Esophagus muscularis mucosa (tissue), 4 donors: ENCODE results near the gene METRNL. TPM values are rescaled to one million over a fixed set of nuclear protein-coding genes. Genes with fewer than 3 reads are reported as not detected.
A peak's percentile ranks its signal among the peaks of the same experiment; 100 is the strongest.

ENCODE experiments used
- DNase-seq: peaks from one replicate; pipeline ENCODE4 v3.0.0-alpha.2; 2017; ENCODE audit errors: extremely low spot score
- H3K27ac ChIP-seq, 4 donors: fragments of 200-600 bp; sonication (generic); replicated peaks in 1 of 4; 1 replicate in 3 of 4; 2 replicates in 1 of 4; pipeline ENCODE4 v1.5.1; 2016 to 2019; ENCODE audit warnings: mild to moderate bottlenecking in 1 of 4
- H3K27me3 ChIP-seq, 4 donors: fragments of 200-600 bp; sonication (generic); one replicate each; pipeline versions ENCODE4 v1.5.1 to v1.6.0; 2016 to 2019
- H3K36me3 ChIP-seq, 4 donors: fragments of 200-600 bp; sonication (generic); one replicate each; pipeline ENCODE4 v1.5.1; 2016 to 2019
- H3K4me1 ChIP-seq, 4 donors: fragments of 200-600 bp; sonication (generic); one replicate each; pipeline ENCODE4 v1.5.1; 2016 to 2019
- H3K4me3 ChIP-seq, 4 donors: fragments of 200-600 bp; sonication (generic); 1 replicate in 2 of 4; 2 replicates in 2 of 4; pipeline ENCODE4 v1.5.1; 2016 to 2019; ENCODE audit warnings: mild to moderate bottlenecking in 4 of 4, moderate library complexity in 1 of 4
- H3K9me3 ChIP-seq, 4 donors: fragments of 200-600 bp; sonication (generic); 1 replicate in 3 of 4; 2 replicates in 1 of 4; pipeline ENCODE4 v1.5.1; 2016 to 2019
- EP300 ChIP-seq: sonication (generic); formaldehyde crosslinking; IDR thresholded peaks from one replicate; pipeline ENCODE4 v1.6.1; 2017; ENCODE audit warnings: antibody characterized with exemption
- POLR2A ChIP-seq: fragments of 450-650 bp; IDR thresholded peaks from one replicate; pipeline ENCODE4 v1.6.1; 2017; ENCODE audit warnings: antibody characterized with exemption, moderate library complexity, mild to moderate bottlenecking, low read depth
- POLR2AphosphoS5 ChIP-seq, 2 donors: sonication (generic); formaldehyde crosslinking; IDR thresholded peaks; one replicate each; pipeline ENCODE4 v1.6.1; 2017; ENCODE audit warnings: antibody characterized with exemption in 2 of 2
- WGBS: methylation state at CpG from one replicate; pipeline ENCODE4 v1.1.5; 2018; 5-methylcytosine and 5-hydroxymethylcytosine counted together
- intact Hi-C: fragments of 100-400 bp; cut with DNase I; formaldehyde crosslinking; loops from one replicate; pipeline ENCODE4 v1.15.1; 2023
- total RNA-seq, 4 donors: library from RNA; depleted of rRNA; stranded (reverse); fragments of >200 nt; gene quantifications; one replicate each; pipeline versions ENCODE4 v1.1.0 to v1.2.1, GENCODE V29; 2016
- TF ChIP-seq, protein P1 (sequence below), 3 experiments: fragments of 200-600 bp in 2 of 3; fragments of 450-650 bp in 1 of 3; sonication (generic) in 2 of 3; IDR thresholded peaks; one replicate each; pipeline ENCODE4 v1.5.1; 2017 to 2019; ENCODE audit warnings: antibody characterized with exemption in 3 of 3, mild to moderate bottlenecking in 2 of 3, moderate library complexity in 1 of 3

Gene METRNL
- total RNA-seq, 4 donors from 2014 or later = 36.5 to 124 (median 61.5) TPM

DNA sequence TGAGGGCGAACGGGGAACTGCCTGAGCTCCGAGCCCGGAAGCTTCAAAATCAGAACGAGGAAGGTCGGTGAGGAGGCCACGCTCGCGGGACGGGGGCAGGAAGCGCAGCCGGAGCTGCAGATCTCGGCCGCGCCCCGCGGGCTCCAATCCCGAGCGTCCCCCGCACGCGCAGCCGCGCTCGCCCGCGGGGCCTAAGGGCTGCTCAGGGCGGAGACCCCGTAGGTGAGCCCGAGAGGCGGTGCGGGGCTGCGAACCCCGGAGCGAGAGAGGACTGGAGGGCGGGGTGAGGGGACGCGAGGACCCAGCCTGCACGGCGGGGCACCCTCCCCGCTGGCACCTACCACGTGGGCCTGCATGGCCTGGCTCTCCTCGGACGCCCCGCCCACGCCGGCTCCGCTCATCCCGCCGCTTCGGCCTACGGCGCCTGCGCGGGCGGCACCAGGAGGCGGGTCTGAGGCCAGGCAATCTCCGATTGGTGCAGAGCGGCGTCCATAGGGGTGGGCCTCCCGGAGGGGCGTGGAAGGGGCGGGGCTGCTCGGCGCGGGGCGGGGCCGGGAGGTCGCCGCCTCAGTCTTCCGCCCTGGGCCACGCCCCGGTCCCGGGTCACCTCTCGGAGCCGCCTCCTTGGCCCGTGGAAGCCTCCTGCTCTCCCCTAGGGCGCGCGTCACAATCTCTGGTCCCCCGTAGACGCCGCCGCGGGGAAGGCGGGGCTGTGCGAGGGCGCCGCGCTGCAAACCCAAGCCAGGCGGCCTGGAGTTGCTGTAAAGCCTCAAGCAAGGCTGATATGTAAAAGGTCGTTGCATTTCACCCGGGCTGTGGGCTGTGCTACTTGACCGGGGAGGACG is 27.8 kb upstream of the METRNL start:
- 0% methylated on average over 5 of the region's 95 CpGs for WGBS
- peaks cover 0 to 6% (median 3%) of the 10 kb centered on the region in 4 donors for H3K36me3 ChIP-seq
- intact Hi-C loops = loop anchor here (2.0 kb wide), 1 partner anchor 27 kb away; the partner anchor contains the start of gene METRNL

DNA sequence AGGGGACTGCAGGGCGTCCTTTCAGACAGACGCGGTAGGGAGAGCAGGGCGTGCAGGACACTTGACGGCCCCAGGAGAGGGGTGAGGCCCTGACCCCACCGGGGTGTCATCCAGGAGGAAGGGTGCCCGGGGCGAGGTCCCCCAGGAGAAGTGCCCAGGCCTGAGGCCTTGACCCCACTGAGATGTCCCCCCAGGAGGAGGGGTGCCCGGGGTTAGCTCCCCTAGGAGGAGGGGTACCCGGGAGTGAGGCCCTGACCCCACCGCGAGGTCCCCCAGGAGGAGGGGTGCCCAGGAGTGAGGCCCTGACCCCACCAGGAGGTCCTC is 27.2 kb upstream of the METRNL start:
- H3K4me1 ChIP-seq = peaks cover 28 to 43% (median 31%) of the 10 kb centered on the region in 4 donors
- DNase-seq = no peak
- H3K36me3 ChIP-seq = no peaks in the 10 kb centered on the region
- intact Hi-C loops = loop anchor here (2.0 kb wide), 1 partner anchor 27 kb away; the partner anchor contains the start of gene METRNL
- WGBS = 60% methylated on average over 1 of the region's 12 CpGs
- H3K9me3 ChIP-seq = no peaks in the 10 kb centered on the region
- TF ChIP-seq EP300 = no peak
- no peak for TF ChIP-seq POLR2AphosphoS5 (IDR thresholded peaks at IDR 0.05)
- no peak for TF ChIP-seq POLR2A
- TF ChIP-seq, protein P1, sequence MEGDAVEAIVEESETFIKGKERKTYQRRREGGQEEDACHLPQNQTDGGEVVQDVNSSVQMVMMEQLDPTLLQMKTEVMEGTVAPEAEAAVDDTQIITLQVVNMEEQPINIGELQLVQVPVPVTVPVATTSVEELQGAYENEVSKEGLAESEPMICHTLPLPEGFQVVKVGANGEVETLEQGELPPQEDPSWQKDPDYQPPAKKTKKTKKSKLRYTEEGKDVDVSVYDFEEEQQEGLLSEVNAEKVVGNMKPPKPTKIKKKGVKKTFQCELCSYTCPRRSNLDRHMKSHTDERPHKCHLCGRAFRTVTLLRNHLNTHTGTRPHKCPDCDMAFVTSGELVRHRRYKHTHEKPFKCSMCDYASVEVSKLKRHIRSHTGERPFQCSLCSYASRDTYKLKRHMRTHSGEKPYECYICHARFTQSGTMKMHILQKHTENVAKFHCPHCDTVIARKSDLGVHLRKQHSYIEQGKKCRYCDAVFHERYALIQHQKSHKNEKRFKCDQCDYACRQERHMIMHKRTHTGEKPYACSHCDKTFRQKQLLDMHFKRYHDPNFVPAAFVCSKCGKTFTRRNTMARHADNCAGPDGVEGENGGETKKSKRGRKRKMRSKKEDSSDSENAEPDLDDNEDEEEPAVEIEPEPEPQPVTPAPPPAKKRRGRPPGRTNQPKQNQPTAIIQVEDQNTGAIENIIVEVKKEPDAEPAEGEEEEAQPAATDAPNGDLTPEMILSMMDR (IDR thresholded peaks at IDR 0.05) = no peak
- peak overlapping the region; percentile 76 to 89 (median 84) for H3K4me3 ChIP-seq
- no peaks in the 10 kb centered on the region for H3K27me3 ChIP-seq
- H3K27ac ChIP-seq = peak overlapping the region; percentile 82 to 87 (median 85)

More for the DNA sequence above, 27.8 kb upstream of the METRNL start:
- no peaks in the 10 kb centered on the region for H3K9me3 ChIP-seq
- H3K4me1 ChIP-seq = peaks cover 28 to 42% (median 31%) of the 10 kb centered on the region in 4 donors
- H3K27me3 ChIP-seq = no peaks in the 10 kb centered on the region
- peak; percentile 99 for DNase-seq
- TF ChIP-seq, protein P1 (IDR thresholded peaks at IDR 0.05) = no peak
- TF ChIP-seq POLR2A = peak; percentile 78
- peak; percentile 87 to 91 for TF ChIP-seq POLR2AphosphoS5 (IDR thresholded peaks at IDR 0.05)
- TF ChIP-seq EP300 = no peak
- peak overlapping the region; percentile 85 to 87 (median 86) for H3K27ac ChIP-seq
- peak overlapping the region; percentile 76 to 89 (median 84) for H3K4me3 ChIP-seq

DNA sequence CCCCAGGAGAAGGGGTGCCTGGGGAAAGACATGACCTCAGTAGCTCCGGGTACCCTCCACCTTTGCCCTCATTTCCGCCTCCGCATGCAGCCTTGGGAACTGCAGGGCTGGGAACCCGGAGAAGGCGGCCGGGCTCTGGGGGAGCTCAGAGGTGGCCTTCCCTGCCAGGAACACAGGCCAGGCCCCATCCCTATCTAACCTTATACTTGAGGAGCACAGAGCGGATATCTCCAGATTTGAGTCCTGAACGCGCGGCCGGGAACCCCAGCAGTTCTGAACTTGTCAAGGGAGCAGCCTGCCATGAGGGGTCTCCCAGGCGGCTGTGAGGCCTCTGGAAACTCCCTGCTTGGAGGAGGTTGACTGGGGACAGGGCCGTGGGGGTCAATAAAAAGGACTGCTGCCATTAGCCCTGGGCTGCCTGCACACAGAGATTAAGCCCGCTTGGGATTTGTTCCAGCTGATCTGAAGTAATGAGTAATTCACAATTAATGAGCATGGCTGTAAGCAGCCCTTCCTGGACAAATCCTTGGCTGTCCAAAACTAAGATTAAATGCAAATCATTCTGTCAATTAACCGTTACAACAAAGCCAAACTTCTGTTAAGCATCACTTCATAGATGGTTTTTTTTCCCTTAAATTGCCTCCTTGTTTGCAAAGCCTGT is 26.3 kb upstream of the METRNL start:
- no peak for DNase-seq
- Histone ChIP-seq H3K27ac (peak overlapping the region; percentile 12 to 87 (median 63)), H3K27me3 (no peaks in the 10 kb centered on the region), H3K9me3 (no peaks in the 10 kb centered on the region), H3K4me3 (no peak overlapping the region), H3K36me3 (no peaks in the 10 kb centered on the region), H3K4me1 (peaks cover 29 to 43% (median 33%) of the 10 kb centered on the region in 4 donors)
- intact Hi-C loops = loop anchor here (2.0 kb wide), 1 partner anchor 26 kb away; the partner anchor contains the start of gene METRNL
- WGBS = 81% methylated on average over 6 of the region's 15 CpGs
- TF ChIP-seq POLR2A (no peak), POLR2AphosphoS5 (IDR thresholded peaks at IDR 0.05) (no peak), EP300 (no peak)
- TF ChIP-seq, protein P1 (IDR thresholded peaks at IDR 0.05) = no peak

DNA sequence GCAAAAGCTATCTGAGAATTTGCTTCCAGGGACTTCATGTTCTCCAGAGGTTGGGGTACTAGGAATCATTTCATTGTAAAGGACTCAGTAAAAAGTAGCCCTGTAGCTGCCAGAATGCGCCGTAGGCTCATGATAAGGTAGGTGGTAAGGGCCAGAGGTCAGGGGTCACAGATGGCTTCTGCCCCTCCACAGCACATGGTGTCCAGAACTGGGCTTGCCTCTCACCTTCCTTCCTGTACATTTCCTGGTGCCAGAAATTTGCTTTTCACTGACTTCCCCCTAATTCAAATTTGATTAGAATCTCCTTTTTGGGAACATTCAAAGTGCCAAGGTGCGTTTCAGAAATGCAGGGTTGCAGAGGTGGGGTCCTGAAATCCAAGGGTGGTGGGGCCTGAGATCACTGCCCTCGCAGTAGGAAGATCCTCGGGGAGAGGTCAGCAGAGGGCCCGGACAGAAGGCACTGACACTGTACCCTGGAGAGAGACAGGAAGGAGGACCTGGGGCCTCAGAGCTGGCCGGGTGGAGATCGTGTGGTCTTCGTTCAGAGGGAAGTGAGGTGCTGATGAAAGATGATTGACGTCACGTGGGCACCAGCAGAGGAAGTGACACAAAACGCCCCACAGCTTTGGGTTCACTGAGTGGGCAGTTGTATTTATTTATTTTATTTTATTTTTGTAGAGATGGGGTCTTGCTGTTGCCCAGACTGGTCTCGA is 25.5 kb upstream of the METRNL start:
- 68% methylated on average over 13 of the region's 13 CpGs for WGBS
- no peak for DNase-seq

More for the DNA sequence above, 25.5 kb upstream of the METRNL start:
- Histone ChIP-seq H3K36me3 (no peaks in the 10 kb centered on the region), H3K4me3 (no peak overlapping the region), H3K27ac (peak overlapping the region; percentile 12 to 87 (median 63)), H3K27me3 (no peaks in the 10 kb centered on the region), H3K9me3 (no peaks in the 10 kb centered on the region), H3K4me1 (peaks cover 29 to 43% (median 33%) of the 10 kb centered on the region in 4 donors)
- TF ChIP-seq POLR2A = no peak
- TF ChIP-seq POLR2AphosphoS5 (IDR thresholded peaks at IDR 0.05) = peak; percentile 11 to 52
- intact Hi-C loops = loop anchor here (2.0 kb wide), 1 partner anchor 25 kb away; the partner anchor contains the start of gene METRNL
